PC-3 (cell line): ENCODE measurements around the gene KIAA1549.

Source experiments
- CTCF ChIP-seq: fragments of 300-600 bp; sonication (generic); conservative IDR thresholded peaks from 2 replicates; pipeline ENCODE4 v1.5.1; 2017; ENCODE audit warnings: antibody characterized with exemption, low read depth, mild to moderate bottlenecking, low read length
- EZH2 ChIP-seq: fragments of 300-600 bp; sonication (generic); IDR thresholded peaks from one replicate; pipeline ENCODE4 v1.6.1; 2017; ENCODE audit warnings: antibody characterized with exemption, mild to moderate bottlenecking, low read length; ENCODE audit not compliant: unreplicated experiment
- EZH2phosphoT487 ChIP-seq: fragments of 300-600 bp; sonication (generic); IDR thresholded peaks from 2 replicates; pipeline ENCODE4 v1.6.1; 2018; ENCODE audit warnings: mild to moderate bottlenecking, antibody characterized with exemption, low read length, borderline replicate concordance

GRCh38 chr7:138871065-138871813 is 110.0 kb downstream of the KIAA1549 start:
- no peak for TF ChIP-seq CTCF
- TF ChIP-seq EZH2phosphoT487: no peak
- no peak for TF ChIP-seq EZH2
